ENCODE data around the gene TUBGCP6. TPM values are rescaled to one million over a fixed set of nuclear protein-coding genes. Genes with fewer than 3 reads are reported as not detected.
A peak's percentile ranks its signal among the peaks of the same experiment; 100 is the strongest.
"Not testable (repeated sequence)": the region's sequence is repeated elsewhere in the genome, so short reads cannot be mapped to it uniquely, and the experiment has no call there.

Gene TUBGCP6
- total RNA-seq, 1 donor from 2014 or later = 26.3 TPM

- Mint-ChIP-seq H3K9me3 (ENCODE audit: unreplicated experiment) (no peaks in the 10 kb centered on the region), H3K27me3 (ENCODE audit: low read depth, unreplicated experiment) (no peaks in the 10 kb centered on the region), H3K36me3 (ENCODE audit: low read depth, unreplicated experiment) (peaks cover 2% of the 10 kb centered on the region), H3K27ac (ENCODE audit: unreplicated experiment) (peak overlapping the region; percentile 18), H3K4me3 (ENCODE audit: unreplicated experiment) (no peak overlapping the region), H3K4me1 (ENCODE audit: low read depth, unreplicated experiment) (peaks cover 8% of the 10 kb centered on the region)
- H3K4me3 ChIP-seq (ENCODE audit: insufficient read depth, low read depth, low read length) = no peak overlapping the region
- no peak overlapping the region for H3K4me2 ChIP-seq (ENCODE audit: low read length)
- no peak overlapping the region for H2AFZ ChIP-seq (ENCODE audit: low read depth, low read length)
- FAIRE-seq (no peak), DNase-seq (ENCODE audit: low read depth) (no peak)
- H3K36me3 ChIP-seq (ENCODE audit: insufficient read depth, low read length) = peaks cover 3% of the 10 kb centered on the region
- no peaks in the 10 kb centered on the region for H3K9me3 ChIP-seq (ENCODE audit: insufficient read depth, low read depth, low read length)
- no peaks in the 10 kb centered on the region for H3K79me2 ChIP-seq (ENCODE audit: insufficient read depth, low read length)
- TF ChIP-seq EZH2 (IDR thresholded peaks at IDR 0.05; ENCODE audit: insufficient read depth, low read length) = no peak
- TF ChIP-seq, protein P1, sequence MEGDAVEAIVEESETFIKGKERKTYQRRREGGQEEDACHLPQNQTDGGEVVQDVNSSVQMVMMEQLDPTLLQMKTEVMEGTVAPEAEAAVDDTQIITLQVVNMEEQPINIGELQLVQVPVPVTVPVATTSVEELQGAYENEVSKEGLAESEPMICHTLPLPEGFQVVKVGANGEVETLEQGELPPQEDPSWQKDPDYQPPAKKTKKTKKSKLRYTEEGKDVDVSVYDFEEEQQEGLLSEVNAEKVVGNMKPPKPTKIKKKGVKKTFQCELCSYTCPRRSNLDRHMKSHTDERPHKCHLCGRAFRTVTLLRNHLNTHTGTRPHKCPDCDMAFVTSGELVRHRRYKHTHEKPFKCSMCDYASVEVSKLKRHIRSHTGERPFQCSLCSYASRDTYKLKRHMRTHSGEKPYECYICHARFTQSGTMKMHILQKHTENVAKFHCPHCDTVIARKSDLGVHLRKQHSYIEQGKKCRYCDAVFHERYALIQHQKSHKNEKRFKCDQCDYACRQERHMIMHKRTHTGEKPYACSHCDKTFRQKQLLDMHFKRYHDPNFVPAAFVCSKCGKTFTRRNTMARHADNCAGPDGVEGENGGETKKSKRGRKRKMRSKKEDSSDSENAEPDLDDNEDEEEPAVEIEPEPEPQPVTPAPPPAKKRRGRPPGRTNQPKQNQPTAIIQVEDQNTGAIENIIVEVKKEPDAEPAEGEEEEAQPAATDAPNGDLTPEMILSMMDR (IDR thresholded peaks at IDR 0.05; ENCODE audit: insufficient read depth, low read depth, low read length) = no peak
- H3K4me1 ChIP-seq (ENCODE audit: insufficient read depth, low read length) = peaks cover 13% of the 10 kb centered on the region
- H3K9ac ChIP-seq (ENCODE audit: low read length) = no peak overlapping the region
- no peaks in the 10 kb centered on the region for H3K27me3 ChIP-seq (ENCODE audit: insufficient read depth, low read length)
- H3K27ac ChIP-seq (ENCODE audit: low read depth, low read length) = no peak overlapping the region
- H4K20me1 ChIP-seq (ENCODE audit: insufficient read depth, low read length) = peaks cover 40% of the 10 kb centered on the region
Measured at GRCh38 chr22:50274311-50274710, 29.5 kb upstream of the TUBGCP6 start.

GRCh38 chr22:50273781-50274180 is 29.0 kb upstream of the TUBGCP6 start:
- H3K27ac ChIP-seq (ENCODE audit: low read depth, low read length); H3K9ac ChIP-seq (ENCODE audit: low read length); H2AFZ ChIP-seq (ENCODE audit: low read depth, low read length); H3K27me3 Mint-ChIP-seq (ENCODE audit: low read depth, unreplicated experiment); H3K4me2 ChIP-seq (ENCODE audit: low read length); H3K27me3 ChIP-seq (ENCODE audit: insufficient read depth, low read length); DNase-seq (ENCODE audit: low read depth); H3K4me3 ChIP-seq (ENCODE audit: insufficient read depth, low read depth, low read length); H3K27ac Mint-ChIP-seq (ENCODE audit: unreplicated experiment); H3K36me3 ChIP-seq (ENCODE audit: insufficient read depth, low read length); H3K4me1 Mint-ChIP-seq (ENCODE audit: low read depth, unreplicated experiment); H3K9me3 ChIP-seq (ENCODE audit: insufficient read depth, low read depth, low read length); H3K79me2 ChIP-seq (ENCODE audit: insufficient read depth, low read length); H3K36me3 Mint-ChIP-seq (ENCODE audit: low read depth, unreplicated experiment); H3K9me3 Mint-ChIP-seq (ENCODE audit: unreplicated experiment); FAIRE-seq: not testable (repeated sequence)
- peak overlapping the region; percentile 66 for H3K4me3 Mint-ChIP-seq (ENCODE audit: unreplicated experiment)
- Histone ChIP-seq H3K4me1 (ENCODE audit: insufficient read depth, low read length) (peaks cover 17% of the 10 kb centered on the region), H4K20me1 (ENCODE audit: insufficient read depth, low read length) (peaks cover 41% of the 10 kb centered on the region)

- not testable (repeated sequence) for H3K27ac Mint-ChIP-seq (ENCODE audit: unreplicated experiment); H3K79me2 ChIP-seq (ENCODE audit: insufficient read depth, low read length); H2AFZ ChIP-seq (ENCODE audit: low read depth, low read length); DNase-seq (ENCODE audit: low read depth); H3K36me3 ChIP-seq (ENCODE audit: insufficient read depth, low read length); H3K27ac ChIP-seq (ENCODE audit: low read depth, low read length); H3K4me3 ChIP-seq (ENCODE audit: insufficient read depth, low read depth, low read length); H3K27me3 ChIP-seq (ENCODE audit: insufficient read depth, low read length); H3K9ac ChIP-seq (ENCODE audit: low read length); H3K9me3 ChIP-seq (ENCODE audit: insufficient read depth, low read depth, low read length); H3K27me3 Mint-ChIP-seq (ENCODE audit: low read depth, unreplicated experiment); H3K4me3 Mint-ChIP-seq (ENCODE audit: unreplicated experiment); H3K9me3 Mint-ChIP-seq (ENCODE audit: unreplicated experiment); FAIRE-seq; H3K4me1 Mint-ChIP-seq (ENCODE audit: low read depth, unreplicated experiment); H3K36me3 Mint-ChIP-seq (ENCODE audit: low read depth, unreplicated experiment); H3K4me2 ChIP-seq (ENCODE audit: low read length)
- H4K20me1 ChIP-seq (ENCODE audit: insufficient read depth, low read length) = peaks cover 44% of the 10 kb centered on the region
- H3K4me1 ChIP-seq (ENCODE audit: insufficient read depth, low read length) = peaks cover 17% of the 10 kb centered on the region
Measured at GRCh38 chr22:50273352-50273751, 28.5 kb upstream of the TUBGCP6 start.
